ENCODE data around the gene LRCH1.

- TF ChIP-seq CTCF (IDR thresholded peaks at IDR 0.05) (no peak), EZH2 (IDR thresholded peaks at IDR 0.05) (no peak)
These were observed 17.1 kb upstream of the LRCH1 start for GRCh38 chr13:46535825-46536224.
